GM15510 (cell line): ENCODE data around the gene COL16A1.

ENCODE experiments used
- POLR2A ChIP-seq: IDR thresholded peaks from 3 replicates; pipeline ENCODE4 v1.6.1; 2011; ENCODE audit warnings: borderline replicate concordance; ENCODE audit not compliant: insufficient read length; ENCODE audit errors: extremely low read depth

Gene COL16A1

GRCh38 chr1:31615939-31616338, 87.9 kb downstream of the COL16A1 start:
- no peak for TF ChIP-seq POLR2A

- TF ChIP-seq POLR2A: no peak
Measured at GRCh38 chr1:31615414-31615813, 88.4 kb downstream of the COL16A1 start.

GRCh38 chr1:31614414-31615005, 89.3 kb downstream of the COL16A1 start:
- TF ChIP-seq POLR2A: no peak

GRCh38 chr1:31609514-31610118, 94.2 kb downstream of the COL16A1 start:
- TF ChIP-seq POLR2A: no peak

- TF ChIP-seq POLR2A: no peak
Measured at GRCh38 chr1:31607360-31607759, 96.5 kb downstream of the COL16A1 start.

GRCh38 chr1:31605908-31606427, 97.8 kb downstream of the COL16A1 start:
- no peak for TF ChIP-seq POLR2A
